ENCODE results near the gene TM4SF5.

- TF ChIP-seq POLR2AphosphoS5 (IDR thresholded peaks at IDR 0.05; ENCODE audit: borderline replicate concordance, low read depth, low read length) (no peak), EZH2 (IDR thresholded peaks at IDR 0.05) (no peak)
These were observed 6.5 kb downstream of the TM4SF5 start for GRCh38 chr17:4777969-4778760.
